HG02642 (cell line): ENCODE results near the gene RASSF4.

Experiments
- ATAC-seq: cut with Tn5 transposase; IDR thresholded peaks from one replicate; pipeline ENCODE4 v1.9.1; 2021; ENCODE audit warnings: mild to moderate bottlenecking; ENCODE audit not compliant: unreplicated experiment, poor library complexity

The RASSF4 gene

DNA sequence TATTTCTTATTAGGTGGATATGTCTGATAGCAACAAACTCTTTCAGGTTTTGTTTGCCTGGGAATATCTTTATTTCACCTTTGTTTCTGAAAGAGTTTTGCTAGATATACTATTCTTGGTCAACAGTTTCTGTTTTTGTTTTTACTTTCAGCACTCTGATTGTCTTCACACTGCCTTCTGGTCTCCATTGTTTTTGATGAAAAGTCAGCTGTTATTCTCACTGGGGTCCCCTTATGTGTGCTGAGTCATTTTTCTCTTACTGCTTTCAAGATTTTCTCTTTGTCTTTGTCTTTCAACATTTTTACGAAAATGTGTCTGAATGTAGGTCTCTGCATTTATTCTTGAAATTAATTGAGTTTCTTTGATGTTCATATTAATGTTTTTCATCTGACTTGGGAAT, 15.2 kb upstream of the RASSF4 start:
- no peak for ATAC-seq

DNA sequence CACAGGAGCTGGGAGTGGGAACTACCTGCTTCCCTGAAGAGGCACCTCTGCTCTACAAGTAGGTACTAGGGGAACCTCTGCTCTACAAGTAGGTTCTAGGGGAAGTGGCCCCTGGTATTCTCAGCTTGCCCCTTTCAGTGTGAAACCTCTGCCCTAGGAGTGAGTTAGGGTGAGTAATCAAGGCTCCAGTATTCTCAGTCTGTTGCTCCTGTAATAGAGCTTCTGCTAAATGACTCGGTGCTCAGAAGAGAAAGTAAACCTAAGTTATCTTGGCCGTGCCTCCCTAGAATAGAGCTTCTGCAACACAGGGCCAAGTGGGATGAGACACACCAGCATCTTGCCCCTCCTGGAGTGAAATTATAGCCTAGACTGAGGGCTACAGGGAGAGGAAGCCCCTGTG, 13.4 kb upstream of the RASSF4 start:
- peak; percentile 52 for ATAC-seq

DNA sequence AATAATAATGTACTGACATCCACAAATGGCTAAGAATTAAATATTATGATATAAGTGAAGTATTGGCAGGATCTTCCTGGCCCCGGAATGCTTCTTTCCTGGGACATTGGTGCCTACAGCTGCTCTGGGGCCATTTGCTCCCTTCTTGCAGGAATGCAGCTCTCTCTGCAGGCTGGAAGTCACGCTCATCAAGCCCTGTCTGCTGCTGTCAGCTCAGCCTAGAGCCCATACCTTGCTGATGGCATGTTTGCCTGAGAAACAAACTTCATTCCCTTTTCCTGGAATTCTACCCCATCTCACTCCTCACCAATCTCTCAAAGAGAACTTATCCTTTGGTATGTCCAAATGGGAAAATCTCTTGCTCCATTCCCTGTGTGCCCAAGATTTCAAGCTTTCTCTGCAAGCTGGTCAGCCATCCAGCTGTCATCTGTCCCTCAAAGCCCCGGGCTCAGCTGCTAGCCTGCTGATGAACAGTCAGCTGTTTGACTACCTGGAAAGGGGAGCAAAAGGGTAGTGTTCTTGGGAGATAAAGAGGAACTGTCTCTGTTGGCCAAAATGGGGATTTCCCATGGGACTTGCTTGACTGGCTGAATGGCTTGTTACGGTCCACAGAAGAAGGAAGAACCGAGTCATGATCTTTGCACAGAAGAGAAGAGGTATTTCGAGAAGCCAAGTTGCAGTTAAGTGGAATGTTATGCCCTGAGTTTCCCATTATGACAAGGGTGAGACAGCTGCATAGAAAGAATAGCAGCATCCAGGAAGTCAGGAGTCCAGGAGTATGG, 12.0 kb upstream of the RASSF4 start:
- peak; percentile 57 for ATAC-seq

DNA sequence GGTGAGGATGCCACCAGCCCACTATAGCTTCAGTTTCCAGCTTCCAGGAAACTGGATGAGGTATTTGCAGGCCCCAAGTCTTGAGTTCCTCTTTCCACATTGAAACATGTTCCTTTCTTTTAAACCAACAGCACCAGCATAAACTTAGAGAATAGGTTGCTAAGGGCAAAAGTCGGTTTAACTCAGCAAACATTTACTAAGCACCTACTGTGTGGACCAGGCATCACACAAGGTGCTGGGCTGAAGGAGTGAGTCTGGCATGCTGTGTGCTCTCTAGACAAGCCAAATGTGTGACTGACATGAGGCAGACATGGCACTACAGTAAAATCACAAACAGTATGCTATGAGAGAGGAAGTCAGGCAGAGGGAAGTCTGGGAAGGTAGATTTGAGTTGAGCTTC, 11.0 kb upstream of the RASSF4 start:
- no peak for ATAC-seq

DNA sequence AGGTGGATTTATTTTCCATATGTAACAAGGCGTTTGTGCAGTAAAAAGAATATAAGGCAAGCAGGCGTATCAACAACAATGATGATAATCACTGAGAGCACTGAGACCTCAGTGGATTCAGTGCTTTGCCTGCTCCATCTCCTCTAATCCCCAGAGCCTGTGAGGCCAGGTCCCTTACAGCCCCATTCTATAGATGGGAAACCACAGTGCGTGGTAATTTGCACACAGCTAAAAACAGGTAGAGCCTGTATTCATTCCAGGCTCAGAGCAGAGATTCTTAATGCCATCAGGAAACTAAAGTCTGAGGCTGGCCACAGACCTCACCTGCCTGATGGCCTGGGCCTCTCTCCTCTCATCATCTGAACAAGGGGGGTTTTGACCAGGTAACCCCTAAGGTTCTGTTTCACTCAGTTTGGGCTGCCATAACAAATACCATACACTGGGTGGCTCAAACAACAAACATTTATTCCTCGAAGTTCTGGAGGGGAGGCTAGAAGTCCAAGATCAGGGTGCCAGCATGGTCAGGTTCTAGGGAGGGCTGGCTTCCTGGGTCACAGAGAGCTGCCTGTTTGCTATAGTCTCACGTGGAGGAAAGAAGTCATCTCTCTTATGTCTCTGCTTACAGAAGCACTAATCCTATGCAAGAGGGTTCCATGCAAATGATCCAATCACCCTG, 10.3 kb upstream of the RASSF4 start:
- no peak for ATAC-seq

DNA sequence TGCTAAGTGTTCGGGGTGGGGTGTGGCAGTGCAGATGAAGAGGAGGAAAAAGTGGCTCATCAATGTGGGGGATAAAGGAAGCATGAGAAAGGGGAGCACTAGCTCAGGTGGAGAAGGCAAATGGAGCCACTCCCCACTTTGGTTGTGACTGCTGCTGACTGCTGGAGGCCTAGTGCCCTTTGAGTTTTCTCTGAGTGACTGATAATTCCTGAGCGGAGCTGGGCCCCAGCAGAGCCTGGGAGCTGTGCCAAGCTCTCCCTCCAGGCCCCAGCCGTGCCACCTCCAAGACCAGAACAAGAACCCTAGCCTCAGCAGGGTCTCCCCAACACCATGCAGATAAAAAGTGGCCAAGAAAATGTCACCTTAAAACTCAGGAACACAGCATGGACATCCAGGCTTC, 9.7 kb upstream of the RASSF4 start:
- no peak for ATAC-seq

DNA sequence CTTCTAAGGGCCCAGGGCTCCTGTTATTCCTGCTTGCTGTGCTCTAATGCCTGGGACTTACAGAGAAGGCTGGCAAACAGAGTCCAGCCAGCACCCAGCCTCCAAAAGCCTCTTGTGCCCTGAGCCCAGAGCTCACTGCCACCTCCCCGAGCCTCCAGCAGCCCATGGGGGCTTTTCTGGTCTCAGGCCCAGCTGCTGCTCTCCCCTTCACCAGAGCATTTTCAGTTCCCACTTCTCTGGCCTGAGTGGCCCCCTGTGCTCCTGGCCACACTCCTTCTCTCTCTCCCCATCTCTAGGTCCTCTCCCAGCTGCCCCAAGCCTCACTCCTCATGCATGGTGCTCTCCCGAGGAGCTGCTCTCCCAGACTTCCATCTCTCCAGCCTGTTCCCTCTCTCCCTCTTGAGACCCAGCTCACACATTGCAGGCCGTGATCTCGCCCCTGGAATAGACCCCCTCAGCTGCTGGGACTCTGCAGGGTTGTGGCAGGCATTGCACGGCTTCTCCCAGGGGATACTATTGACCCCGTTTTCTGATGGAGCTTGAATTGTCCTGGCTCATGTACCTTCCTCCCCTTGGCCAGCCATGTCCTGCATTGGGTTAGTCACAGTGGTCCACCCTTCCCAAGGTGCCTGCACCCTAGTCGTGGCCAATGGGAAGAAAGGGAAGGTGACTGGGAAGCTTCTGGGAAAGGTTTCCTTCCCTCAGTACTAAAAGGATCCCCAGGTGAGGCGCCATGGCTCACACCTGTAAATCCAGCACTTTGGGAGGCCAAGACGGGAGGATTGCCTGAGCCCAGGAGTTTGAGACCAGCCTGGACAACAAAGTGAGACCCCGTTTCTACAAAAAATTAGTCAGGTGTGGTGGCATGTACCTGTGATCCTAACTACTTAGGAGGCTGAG, 9.0 kb upstream of the RASSF4 start:
- ATAC-seq = peak; percentile 40

DNA sequence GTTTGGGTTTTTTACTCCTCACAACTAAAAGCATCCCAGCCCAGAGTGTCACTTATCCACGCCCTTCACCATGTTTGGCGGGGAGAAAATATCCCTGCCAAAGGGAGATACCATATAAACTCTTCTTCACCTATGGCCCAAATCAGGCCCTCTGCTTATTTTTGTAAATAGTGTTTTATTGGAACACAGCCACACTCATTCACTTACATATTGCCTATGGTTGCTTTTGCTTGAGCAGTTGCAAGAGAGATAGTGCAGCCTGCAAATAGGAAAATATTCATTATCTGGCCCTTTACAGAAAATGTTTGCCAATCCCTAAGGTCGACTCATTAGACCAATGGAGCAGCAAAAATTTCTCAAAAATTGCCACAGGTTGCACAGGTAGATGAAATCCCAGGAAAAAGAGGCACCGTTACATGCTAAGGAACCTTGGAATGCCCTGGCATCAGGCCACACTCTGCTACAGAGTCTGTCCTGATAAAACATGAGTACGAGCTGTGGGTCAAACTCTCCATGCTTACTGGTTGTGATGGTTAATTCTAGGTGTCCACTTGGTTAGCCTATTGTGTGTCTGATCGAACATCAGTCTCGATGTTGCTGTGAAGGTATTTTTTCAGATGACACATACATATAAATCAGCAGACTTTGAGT, 7.9 kb upstream of the RASSF4 start:
- ATAC-seq = no peak

DNA sequence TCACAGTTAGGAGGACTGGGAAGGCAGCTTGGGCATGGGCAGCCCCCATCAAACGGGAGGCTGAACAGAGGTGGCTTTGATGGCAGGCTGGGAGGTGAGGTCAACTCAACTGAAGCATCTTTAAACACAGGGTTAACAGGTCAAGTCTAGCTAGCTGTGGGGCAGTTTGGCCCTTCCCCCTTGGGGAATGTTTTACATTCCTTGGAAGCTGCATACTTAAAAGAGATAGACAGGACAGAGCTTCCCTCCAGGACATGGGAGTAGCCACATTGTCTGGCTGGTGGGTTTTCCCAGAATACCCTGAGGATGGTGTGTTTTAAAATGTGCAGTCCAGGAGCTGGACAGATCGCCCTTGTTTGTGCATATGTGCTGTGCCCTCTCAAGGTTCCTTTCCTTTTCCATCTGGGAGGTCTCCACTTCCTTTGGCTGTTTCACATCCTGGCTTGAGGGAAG, 6.8 kb upstream of the RASSF4 start:
- no peak for ATAC-seq

DNA sequence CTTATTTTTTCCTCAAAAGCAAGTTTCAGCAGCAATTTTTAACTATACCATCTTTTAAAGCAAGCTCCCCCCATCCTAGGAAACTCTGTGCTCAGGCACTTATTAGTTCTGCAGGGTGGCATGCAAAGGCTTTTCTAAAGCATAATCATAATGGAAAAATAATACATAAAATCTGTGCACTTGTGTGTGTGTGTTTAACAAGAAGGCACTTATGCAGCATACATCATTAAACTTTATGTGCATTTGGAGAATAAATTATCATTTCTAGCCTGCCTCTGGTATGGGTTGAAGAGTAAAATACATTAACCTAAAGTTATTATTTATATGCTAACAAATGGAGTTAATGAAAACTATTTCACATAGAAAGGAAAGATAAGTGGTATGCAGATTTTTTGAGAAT, 5.6 kb upstream of the RASSF4 start:
- no peak for ATAC-seq

DNA sequence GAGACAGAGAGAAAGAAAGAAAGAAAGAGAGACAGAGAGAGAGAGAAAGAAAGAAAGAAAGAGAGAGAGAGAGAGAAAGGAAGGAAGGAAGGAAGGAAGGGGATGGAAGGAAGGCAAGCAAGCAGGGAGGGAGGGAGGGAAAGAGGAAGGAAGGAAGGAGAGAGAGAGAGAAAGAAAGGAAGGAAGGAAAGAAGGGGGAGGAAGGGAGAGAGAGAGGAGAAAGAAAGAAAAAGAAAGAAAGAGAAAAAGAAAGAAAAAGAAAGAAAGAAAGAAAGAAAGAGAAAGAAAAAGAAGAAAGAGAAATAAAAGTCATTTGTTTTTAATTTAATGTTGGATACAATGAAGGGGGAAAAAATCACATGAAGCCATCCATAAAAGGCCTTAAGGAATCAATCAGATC, 4.6 kb upstream of the RASSF4 start:
- ATAC-seq = no peak

DNA sequence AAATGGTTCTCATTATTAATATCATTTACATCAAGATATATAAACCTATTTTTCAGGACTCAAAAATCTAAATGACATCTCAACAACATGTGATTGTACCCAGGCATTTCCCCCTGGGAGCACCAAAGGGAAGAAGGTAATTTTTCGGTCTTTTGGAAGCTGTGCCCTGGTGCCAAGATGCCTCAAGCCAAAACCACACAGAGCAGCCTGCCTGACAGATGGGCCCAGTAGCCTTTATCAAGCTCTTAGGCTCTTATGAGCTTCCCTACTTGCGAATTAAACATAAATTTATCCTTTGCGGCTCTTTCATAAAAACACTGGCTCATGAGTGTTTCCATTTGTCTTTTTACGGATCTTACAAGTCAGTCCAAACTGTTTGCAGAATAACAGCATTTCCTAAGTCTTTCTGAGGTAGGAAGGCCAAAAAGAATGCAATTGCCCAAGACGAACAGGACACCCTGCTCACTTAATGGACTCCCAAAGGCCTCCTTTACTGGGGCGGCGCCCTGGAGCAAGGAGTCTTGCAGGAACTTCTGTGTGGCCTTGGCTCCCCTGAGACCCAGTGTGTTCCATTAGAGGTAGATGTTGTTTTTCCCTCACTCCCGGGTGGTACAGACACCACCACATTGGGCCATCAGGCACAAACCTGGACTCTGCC, 4.1 kb upstream of the RASSF4 start:
- ATAC-seq = no peak

DNA sequence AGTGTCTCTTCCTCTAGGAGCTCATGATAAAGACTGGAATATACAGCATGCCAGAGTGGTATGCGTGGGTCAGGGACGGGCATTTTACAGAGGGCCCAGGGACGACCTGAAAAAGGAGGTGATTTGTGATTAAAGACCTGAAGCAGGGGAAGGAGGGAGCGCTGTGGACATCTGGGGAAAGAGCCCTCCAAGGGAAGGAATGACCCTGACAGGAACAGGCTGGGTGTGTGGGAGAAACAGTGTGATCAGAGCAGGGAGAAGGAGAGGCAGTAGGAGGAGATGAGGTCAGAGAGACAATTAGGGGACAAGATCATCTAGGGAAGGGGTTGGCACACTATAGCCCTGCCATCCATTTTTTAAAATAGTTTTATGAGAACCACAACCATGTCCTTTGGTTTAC, 3.4 kb upstream of the RASSF4 start:
- ATAC-seq = no peak

DNA sequence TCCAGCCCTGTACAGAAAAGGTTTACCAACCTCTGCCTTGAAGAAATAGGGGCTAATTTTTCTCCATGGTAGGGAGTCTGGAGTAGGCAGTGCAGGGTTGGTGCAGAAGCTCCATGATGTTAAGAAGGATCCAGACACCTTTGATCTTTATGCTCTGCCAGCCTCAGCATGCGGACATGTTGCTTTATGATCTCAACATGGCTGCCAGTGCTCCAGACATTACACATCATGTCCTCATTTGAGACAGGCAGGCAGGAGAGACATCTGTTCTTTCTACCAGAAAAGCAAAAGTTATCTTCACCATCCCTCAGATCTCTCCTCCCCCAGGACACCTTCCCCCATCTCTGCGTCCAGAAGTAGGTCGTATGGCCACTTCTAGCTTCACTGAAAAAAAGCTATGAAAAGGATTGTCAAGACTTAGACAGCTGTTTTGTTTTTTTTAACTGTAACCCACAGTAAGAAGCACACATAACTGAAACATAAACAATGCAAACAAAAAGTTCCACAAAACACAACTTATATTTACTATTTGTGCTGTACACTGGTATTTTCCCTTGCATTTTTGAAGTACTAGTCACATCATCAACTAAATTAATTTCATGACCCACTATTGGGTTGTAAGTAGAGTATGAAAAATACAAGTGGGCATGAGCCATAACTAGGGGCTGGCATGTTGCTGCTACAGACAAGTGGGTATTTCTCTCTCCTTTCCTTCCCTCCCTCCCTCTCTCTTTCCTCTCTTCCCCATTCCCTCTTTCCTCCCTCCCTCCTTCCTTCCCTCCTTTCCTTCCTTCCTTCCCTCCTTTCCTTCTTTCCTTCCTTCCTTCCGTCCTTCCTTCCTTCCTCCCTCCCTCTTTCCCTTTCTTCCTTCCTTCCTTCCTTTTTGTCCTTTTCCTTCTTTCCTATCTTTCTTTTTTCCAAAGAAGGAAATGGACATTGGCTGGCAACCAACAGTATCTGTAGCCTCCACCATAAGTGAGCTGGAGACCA, 2.6 kb upstream of the RASSF4 start:
- ATAC-seq = no peak

DNA sequence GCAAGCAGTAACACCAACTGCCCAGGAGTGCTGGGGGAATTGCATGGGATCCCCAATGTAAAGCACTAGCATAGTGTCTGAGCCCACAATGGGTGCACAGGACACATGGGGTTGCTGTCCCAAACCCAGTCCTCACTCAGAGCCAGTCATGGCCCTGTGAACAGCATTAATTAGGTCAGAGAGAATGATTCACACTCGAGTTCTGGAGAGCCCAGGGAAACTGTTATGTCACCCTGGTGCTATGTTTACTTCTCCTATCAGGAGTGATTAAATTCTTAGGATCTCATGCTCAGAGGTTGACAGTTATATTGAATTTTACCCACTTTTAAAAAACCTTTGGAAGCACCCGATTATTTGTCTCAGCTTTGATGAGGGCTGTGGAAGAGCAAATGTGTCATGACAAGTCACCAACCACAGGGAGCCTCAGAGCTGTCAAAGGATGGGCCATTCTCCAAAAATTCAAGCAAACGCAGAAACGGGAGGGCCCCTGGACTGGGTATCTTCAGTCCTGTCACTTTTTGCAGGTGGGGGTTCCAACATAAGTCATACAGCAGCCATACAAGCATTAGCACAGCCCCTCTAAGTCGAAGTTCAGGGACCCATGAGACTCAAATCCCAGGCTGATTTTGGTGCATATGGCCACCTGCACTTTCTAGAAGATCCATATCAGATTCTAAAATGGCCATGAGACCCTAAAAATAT, 1.3 kb upstream of the RASSF4 start:
- no peak for ATAC-seq

DNA sequence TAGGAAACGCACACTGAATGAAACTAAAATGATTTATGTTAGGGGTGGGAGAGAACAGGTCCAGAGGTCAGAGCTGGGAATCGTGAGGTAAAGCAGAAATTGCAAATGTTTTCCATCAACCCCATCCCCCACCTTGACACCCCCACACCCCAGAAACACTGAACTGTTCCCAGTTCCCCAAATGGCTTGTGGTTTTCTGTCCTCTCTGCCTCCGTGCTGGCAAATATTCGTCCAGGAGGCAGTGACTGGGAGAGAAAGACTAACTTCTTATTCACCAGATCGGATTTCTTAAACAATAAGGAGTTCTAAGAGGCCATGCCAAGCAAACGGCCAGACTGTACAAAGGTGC, 730 bp upstream of the RASSF4 start:
- ATAC-seq = no peak

DNA sequence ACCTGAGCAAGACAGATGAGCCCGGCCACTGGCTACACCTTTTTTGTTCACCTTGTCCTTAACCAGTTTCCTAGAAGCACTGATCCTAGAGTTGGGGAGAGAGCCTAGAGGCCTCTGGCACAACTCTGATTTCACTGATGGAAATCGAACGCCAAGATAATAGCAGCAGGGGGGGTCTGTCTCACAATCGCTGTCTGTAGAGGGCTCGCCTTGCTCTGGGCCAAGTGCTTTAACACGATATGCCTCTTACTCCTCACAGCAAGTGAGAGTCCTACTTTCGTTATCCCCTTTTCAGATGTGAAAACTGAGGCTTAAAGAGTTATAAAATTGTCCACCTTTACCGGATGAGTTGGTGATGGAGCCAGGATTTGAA, 472 bp downstream of the RASSF4 start:
- ATAC-seq = no peak

DNA sequence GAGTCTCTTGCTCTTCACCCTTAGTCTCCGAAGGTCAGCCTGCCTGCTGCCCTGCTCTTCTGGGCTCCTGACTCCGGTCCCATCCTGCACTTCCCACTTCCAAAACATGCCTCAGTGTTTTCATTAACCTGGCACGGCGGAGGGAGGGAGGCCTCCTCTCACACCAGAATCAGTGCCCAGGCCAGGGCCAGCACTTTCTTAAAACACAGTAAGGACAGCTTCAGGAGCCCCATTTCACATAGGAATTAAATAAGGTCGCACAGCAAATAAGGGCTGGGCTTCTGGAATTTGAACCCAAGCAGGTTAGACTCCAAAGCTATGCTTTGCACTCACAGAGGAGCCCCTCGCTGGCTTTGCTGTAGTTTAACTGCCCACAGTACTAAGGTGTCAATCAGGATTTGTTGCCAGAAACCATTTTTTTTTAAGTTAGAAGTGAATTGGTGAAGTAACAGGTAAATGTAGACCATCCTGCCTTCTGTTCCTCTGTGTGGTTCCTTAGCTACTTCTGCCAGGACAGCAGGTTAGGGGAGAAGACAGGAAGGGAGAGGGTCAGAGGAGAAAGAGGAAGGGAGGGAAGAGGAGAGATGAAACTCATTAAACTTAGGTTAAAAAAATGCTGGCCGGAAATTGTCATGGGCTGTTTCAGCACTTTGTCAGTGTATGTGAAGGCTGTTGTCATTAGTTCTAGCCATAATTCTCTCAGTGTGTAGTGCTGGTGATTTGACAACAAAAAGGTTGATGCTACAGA, 1.1 kb downstream of the RASSF4 start:
- no peak for ATAC-seq
